HL-60/S4 treated with phorbol 12-myristate 13-acetate at 8.2 ng/mL for 4 days and 3 days (cell line): ENCODE measurements around the gene AKR7A3.
"Not testable (repeated sequence)": the region's sequence is repeated elsewhere in the genome, so short reads cannot be mapped to it uniquely, and the experiment has no call there.

Source experiments
- in situ Hi-C: fragments of 300-500 bp; cut with MboI; formaldehyde crosslinking; loops from 2 replicates; pipeline ENCODE4 v1.15.0; 2022; ENCODE audit warnings: low sequenced_read_pairs

AKR7A3 gene

DNA sequence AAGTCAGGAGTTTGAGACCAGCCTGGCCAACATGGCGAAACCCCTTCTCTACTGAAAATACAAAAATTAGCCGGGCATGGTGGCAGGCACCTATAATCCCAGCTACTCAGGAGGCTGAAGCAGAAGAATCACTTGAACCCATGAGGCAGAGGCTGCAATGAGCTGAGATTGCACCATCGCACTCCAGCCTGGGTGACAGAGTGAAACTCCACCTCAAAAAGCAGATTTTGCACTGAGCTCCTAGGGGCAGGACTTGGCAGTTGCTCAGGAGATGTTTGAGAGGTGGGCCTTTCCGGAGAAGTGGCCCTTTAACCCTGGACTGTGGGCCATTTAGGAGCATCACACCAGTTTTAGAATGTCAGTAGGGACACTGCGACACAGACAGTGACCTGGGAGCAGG is 32.3 kb downstream of the AKR7A3 start:
- in situ Hi-C loops: not testable (repeated sequence)

DNA sequence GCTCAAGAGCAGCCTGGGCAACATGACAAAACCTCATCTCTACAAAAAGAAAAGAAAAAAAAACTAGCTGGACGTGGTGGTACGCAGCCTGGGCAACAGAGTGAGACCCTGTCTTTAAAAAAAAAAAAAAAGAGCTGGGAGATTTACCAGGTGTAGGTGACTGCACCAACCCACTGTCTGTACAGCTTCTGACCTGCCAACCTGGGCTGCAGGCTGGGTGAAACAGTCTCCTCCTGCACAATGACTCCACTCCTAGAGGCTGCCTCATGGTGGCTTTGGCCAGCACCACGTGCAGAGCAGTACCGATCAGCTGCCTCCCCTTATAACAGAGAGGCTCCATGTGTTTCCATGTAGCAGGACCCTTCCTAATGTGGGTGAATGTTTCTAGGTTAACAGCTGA is 33.3 kb downstream of the AKR7A3 start:
- in situ Hi-C loops: no loop called here

DNA sequence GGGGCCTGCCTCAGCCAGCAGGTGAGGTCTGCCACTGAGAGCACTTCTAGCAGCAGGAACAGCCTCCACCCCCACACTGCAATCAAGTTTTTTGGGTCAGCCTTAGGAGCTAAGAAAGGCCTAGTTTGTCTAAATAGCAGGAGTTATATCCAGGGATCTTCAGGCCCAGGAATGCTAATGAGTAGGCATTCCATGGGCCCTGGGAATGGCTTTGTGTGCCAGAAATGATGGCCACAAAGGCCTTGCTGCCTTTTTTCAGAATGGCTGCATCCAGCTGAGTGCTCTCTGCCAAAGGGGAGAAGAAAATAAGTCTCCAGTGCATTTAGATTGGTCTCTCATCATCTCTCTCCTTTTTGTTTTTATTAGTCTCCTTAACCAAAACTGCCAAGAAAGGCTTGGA is 34.2 kb downstream of the AKR7A3 start:
- in situ Hi-C loops: no loop called here

DNA sequence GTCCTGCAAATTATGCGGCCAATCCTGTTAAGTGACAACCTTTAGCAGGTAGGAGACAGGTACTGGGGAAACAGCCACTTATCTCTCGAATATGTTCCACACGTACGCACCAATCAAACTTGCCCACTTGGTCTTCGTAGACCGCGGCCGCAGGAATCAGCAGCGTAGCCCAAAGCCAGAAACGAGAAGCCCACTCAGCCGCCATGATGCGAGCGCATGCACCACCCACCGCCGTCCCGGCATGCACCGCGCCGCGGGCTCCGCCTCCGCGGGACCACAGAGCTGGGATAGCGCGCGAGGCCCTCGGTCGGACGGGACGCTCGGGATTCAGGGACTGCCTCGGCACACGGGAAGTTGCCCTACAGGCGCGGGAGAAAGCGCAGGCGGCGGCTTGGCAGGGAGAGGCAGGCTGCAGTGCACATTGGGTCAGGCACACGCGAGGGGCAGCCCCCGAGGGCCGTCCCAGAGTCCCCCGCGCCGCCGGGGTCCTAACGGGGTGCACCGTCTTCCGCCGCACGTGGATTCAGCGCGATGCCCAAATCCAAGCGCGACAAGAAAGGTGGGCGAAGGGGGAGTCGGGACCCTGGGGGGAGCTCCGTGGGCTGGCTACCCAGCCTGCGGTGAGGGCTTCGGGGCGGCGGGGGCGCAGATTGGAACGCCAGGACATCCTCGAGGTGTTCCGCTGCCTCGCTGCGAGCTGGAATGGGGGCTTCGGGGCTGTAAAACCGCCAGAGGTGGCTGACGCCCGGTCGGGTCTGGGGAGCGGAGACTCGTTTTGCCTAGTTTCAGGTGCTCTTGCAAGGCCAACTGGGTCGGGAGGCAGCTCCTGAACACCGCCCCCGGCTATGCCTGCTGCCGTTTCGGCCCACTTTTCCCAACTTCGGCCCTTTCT is 37.0 kb downstream of the AKR7A3 start, which contains the start of the genes EMC1 and MRTO4:
EMC1 (minus strand) TSS at position 220 of the 892 bp plus-strand sequence; CDS start at position 205, 15 bp downstream.
MRTO4 (plus strand) TSS at position 501 of the 892 bp plus-strand sequence; CDS start at position 532, 31 bp downstream.
- in situ Hi-C loops: no loop called here

DNA sequence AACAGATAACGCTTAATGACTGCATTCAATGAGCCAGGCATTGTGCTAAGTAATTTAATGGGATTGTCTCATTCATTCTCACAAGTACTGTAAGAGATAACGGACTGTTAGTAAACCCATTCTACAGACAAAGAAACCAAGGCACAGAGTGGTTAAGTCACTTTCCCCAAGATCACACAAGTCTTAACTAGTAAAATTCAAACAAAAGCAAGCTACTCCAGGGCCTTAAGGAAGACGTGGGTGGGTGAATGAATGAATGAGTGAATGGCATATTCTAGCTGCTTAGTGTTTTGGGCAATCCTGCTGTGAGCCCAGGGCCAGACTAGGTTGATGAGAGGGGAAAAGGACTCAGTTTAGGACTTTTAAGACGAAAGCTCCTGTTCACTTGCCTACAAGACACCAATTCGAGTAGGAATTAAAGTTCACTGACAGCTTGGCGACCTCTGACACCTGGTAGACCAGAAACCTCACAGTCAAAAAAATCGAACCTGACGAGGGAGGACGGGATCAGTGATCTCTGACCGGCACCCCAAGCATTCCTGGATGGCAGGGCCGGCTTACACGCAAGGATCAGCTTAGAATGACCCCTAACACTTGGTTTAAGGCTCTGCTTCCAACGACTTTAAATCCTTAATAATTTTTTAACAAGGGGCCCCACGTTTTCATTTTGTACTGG is 37.8 kb downstream of the AKR7A3 start:
- in situ Hi-C loops: no loop called here

DNA sequence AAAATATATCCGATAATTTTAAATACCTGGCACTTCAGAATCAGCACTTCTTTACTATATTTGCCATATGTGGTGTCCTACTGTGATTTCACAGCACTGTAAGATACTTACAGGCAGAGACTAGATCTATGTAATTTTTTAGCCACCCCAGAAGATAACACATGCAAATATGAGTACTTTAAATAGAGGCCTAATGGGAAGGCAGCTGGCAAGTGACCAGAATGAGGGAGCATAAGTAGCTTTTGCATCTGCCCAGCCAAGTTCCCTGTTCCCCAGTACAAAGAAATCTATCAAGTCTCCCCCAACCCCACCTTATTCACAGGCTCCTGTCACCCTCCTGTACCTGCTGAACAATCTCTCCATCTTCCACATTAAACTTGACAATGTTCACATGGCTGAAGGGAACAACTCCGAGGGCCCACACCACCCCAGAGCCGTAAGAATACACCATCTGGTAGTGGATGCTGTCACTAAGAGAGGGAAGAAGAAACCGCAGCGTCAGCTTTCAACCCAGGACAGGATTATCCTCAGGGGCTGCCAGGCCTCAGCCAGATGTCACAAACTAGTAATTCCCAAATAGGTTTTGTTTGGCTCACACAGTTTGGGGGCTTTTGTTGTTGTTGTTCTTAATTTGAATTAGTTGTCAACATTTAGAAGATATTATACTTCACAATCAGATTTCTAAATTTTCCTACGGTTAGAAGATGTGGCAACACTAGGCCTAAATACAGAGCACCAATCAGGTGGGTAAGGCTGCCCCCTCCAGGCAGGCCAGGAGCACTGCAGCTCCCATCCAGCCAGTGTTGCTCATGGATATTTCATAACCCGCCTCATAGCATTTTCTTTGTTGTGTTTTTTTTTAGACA is 47.7 kb downstream of the AKR7A3 start:
- in situ Hi-C loops: no loop called here

DNA sequence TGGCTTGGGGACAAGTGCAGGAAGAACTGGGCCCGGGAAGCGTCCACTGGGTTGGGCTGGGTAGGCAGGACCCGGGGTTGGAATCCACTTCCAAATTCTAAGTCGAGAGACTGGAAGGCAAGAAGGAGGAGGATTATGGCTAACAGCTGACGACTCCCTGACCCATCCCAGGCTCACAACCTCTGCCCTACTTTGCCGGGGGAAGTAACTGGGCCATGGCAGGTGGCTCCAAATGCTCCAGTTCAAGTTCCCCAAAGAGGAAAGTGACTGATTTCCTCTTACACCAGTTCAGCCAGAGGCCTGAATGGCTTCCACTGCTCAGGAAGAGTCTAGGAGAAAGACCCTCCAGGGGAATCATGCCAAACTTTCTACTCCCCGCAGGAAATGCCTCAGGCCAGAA is 48.7 kb downstream of the AKR7A3 start:
- in situ Hi-C loops: no loop called here

DNA sequence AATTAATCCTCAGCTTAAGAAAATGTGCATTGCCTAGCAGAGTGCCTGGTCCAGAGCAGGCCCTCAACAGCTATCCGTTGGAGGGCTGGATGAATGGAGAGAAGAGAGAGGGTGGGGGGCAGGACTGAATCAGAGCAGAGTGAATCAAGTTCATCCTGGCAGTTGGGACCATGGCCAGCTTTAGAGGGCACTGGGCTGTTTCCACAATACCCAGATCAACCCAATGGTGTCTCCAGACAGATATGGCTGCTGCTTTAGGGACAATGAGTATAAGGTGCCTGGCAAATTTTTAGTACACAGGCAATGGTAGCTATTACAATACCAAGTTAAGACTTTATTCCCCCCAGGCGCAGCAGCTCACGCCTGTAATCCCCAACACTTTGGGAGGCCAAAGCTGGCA is 54.3 kb downstream of the AKR7A3 start:
- in situ Hi-C loops: no loop called here
